Measurements from ENCODE around the gene PPAN.

The PPAN gene

GRCh38 chr19:10106100-10106936, at the start of gene PPAN:
Gene PPAN (plus strand): TSS chr19:10106362. CDS start chr19:10106395, 33 bp downstream.
- Histone ChIP-seq H3K9ac (ENCODE audit: low read depth, low read length) (peak within 1 kb of the TSS; percentile 81), H3K4me1 (ENCODE audit: insufficient read depth, low read length) (peaks cover 4% of the 10 kb centered on the region; the same call in 1 of the 2 replicates), H3K36me3 (ENCODE audit: insufficient read depth, low read length) (peaks cover 23% of the 10 kb centered on the region)

GRCh38 chr19:10061717-10062310, 44.3 kb upstream of the PPAN start:
- no peaks in the 10 kb centered on the region for H3K4me1 ChIP-seq (ENCODE audit: insufficient read depth, low read length)
- H3K36me3 ChIP-seq (ENCODE audit: insufficient read depth, low read length), result no peaks in the 10 kb centered on the region
- no peak overlapping the region for H3K9ac ChIP-seq (ENCODE audit: low read depth, low read length)
- no peaks in the 10 kb centered on the region for H3K9me3 ChIP-seq (ENCODE audit: control insufficient read depth, insufficient read depth, low read length)

More at GRCh38 chr19:10106100-10106936, at the start of gene PPAN:
- no peaks in the 10 kb centered on the region for H3K9me3 ChIP-seq (ENCODE audit: control insufficient read depth, insufficient read depth, low read length)

- H3K9ac ChIP-seq (ENCODE audit: low read depth, low read length), result no peak overlapping the region
- peaks cover 6% of the 10 kb centered on the region; the same call in 1 of the 2 replicates for H3K4me1 ChIP-seq (ENCODE audit: insufficient read depth, low read length)
- no peaks in the 10 kb centered on the region for H3K36me3 ChIP-seq (ENCODE audit: insufficient read depth, low read length)
Observed at GRCh38 chr19:10068205-10068604, 38.0 kb upstream of the PPAN start.

GRCh38 chr19:10069046-10069445, 37.1 kb upstream of the PPAN start:
- H3K36me3 ChIP-seq (ENCODE audit: insufficient read depth, low read length), result no peaks in the 10 kb centered on the region
- no peak overlapping the region for H3K9ac ChIP-seq (ENCODE audit: low read depth, low read length)

More at GRCh38 chr19:10068205-10068604, 38.0 kb upstream of the PPAN start:
- no peaks in the 10 kb centered on the region for H3K9me3 ChIP-seq (ENCODE audit: control insufficient read depth, insufficient read depth, low read length)

GRCh38 chr19:10070730-10071446, 35.3 kb upstream of the PPAN start:
- Histone ChIP-seq H3K9ac (ENCODE audit: low read depth, low read length) (no peak overlapping the region), H3K9me3 (ENCODE audit: control insufficient read depth, insufficient read depth, low read length) (0 out of 2 replicates have a peak, but pooled peaks cover 4% of the 10 kb centered on the region), H3K36me3 (ENCODE audit: insufficient read depth, low read length) (no peaks in the 10 kb centered on the region), H3K4me1 (ENCODE audit: insufficient read depth, low read length) (peaks cover 6% of the 10 kb centered on the region; the same call in 1 of the 2 replicates)

More at GRCh38 chr19:10069046-10069445, 37.1 kb upstream of the PPAN start:
- Histone ChIP-seq H3K9me3 (ENCODE audit: control insufficient read depth, insufficient read depth, low read length) (0 out of 2 replicates have a peak, but pooled peaks cover 4% of the 10 kb centered on the region), H3K4me1 (ENCODE audit: insufficient read depth, low read length) (peaks cover 6% of the 10 kb centered on the region; the same call in 1 of the 2 replicates)

GRCh38 chr19:10074153-10074552, 32.0 kb upstream of the PPAN start:
- Histone ChIP-seq H3K36me3 (ENCODE audit: insufficient read depth, low read length) (no peaks in the 10 kb centered on the region), H3K9me3 (ENCODE audit: control insufficient read depth, insufficient read depth, low read length) (0 out of 2 replicates have a peak, but pooled peaks cover 4% of the 10 kb centered on the region), H3K4me1 (ENCODE audit: insufficient read depth, low read length) (no peaks in the 10 kb centered on the region), H3K9ac (ENCODE audit: low read depth, low read length) (no peak overlapping the region)

GRCh38 chr19:10076535-10076934, 29.6 kb upstream of the PPAN start:
- Histone ChIP-seq H3K4me1 (ENCODE audit: insufficient read depth, low read length) (no peaks in the 10 kb centered on the region), H3K9me3 (ENCODE audit: control insufficient read depth, insufficient read depth, low read length) (0 out of 2 replicates have a peak, but pooled peaks cover 4% of the 10 kb centered on the region), H3K9ac (ENCODE audit: low read depth, low read length) (no peak overlapping the region), H3K36me3 (ENCODE audit: insufficient read depth, low read length) (no peaks in the 10 kb centered on the region)

GRCh38 chr19:10078329-10078728, 27.8 kb upstream of the PPAN start:
- H3K36me3 ChIP-seq (ENCODE audit: insufficient read depth, low read length), result no peaks in the 10 kb centered on the region
- H3K9me3 ChIP-seq (ENCODE audit: control insufficient read depth, insufficient read depth, low read length), result 0 out of 2 replicates have a peak, but pooled peaks cover 4% of the 10 kb centered on the region
- no peaks in the 10 kb centered on the region for H3K4me1 ChIP-seq (ENCODE audit: insufficient read depth, low read length)
- no peak overlapping the region for H3K9ac ChIP-seq (ENCODE audit: low read depth, low read length)

GRCh38 chr19:10079031-10079453, 27.1 kb upstream of the PPAN start:
- Histone ChIP-seq H3K9me3 (ENCODE audit: control insufficient read depth, insufficient read depth, low read length) (no peaks in the 10 kb centered on the region), H3K36me3 (ENCODE audit: insufficient read depth, low read length) (no peaks in the 10 kb centered on the region), H3K4me1 (ENCODE audit: insufficient read depth, low read length) (no peaks in the 10 kb centered on the region), H3K9ac (ENCODE audit: low read depth, low read length) (no peak overlapping the region)

- Histone ChIP-seq H3K9me3 (ENCODE audit: control insufficient read depth, insufficient read depth, low read length) (no peaks in the 10 kb centered on the region), H3K9ac (ENCODE audit: low read depth, low read length) (no peak overlapping the region), H3K4me1 (ENCODE audit: insufficient read depth, low read length) (no peaks in the 10 kb centered on the region), H3K36me3 (ENCODE audit: insufficient read depth, low read length) (no peaks in the 10 kb centered on the region)
Observed at GRCh38 chr19:10083911-10084310, 22.3 kb upstream of the PPAN start.

GRCh38 chr19:10084803-10085202, 21.4 kb upstream of the PPAN start:
- Histone ChIP-seq H3K9ac (ENCODE audit: low read depth, low read length) (no peak overlapping the region), H3K36me3 (ENCODE audit: insufficient read depth, low read length) (no peaks in the 10 kb centered on the region), H3K9me3 (ENCODE audit: control insufficient read depth, insufficient read depth, low read length) (no peaks in the 10 kb centered on the region), H3K4me1 (ENCODE audit: insufficient read depth, low read length) (no peaks in the 10 kb centered on the region)

GRCh38 chr19:10085641-10086590, 20.2 kb upstream of the PPAN start, which contains the start of gene SHFL:
Gene SHFL (plus strand): TSS chr19:10086317. CDS start chr19:10086428, 111 bp downstream.
- H3K4me1 ChIP-seq (ENCODE audit: insufficient read depth, low read length), result no peaks in the 10 kb centered on the region
- no peaks in the 10 kb centered on the region for H3K36me3 ChIP-seq (ENCODE audit: insufficient read depth, low read length)
- no peaks in the 10 kb centered on the region for H3K9me3 ChIP-seq (ENCODE audit: control insufficient read depth, insufficient read depth, low read length)
- H3K9ac ChIP-seq (ENCODE audit: low read depth, low read length), result peak within 1 kb of the TSS; percentile 95

GRCh38 chr19:10086591-10087192, 19.5 kb upstream of the PPAN start:
- no peaks in the 10 kb centered on the region for H3K36me3 ChIP-seq (ENCODE audit: insufficient read depth, low read length)
- no peaks in the 10 kb centered on the region for H3K9me3 ChIP-seq (ENCODE audit: control insufficient read depth, insufficient read depth, low read length)
- no peaks in the 10 kb centered on the region for H3K4me1 ChIP-seq (ENCODE audit: insufficient read depth, low read length)
- H3K9ac ChIP-seq (ENCODE audit: low read depth, low read length), result peak overlapping the region; percentile 95
